ENCODE data around the gene MRM3.
"Not testable (repeated sequence)": the region's sequence is repeated elsewhere in the genome, so short reads cannot be mapped to it uniquely, and the experiment has no call there.

The MRM3 gene

DNA sequence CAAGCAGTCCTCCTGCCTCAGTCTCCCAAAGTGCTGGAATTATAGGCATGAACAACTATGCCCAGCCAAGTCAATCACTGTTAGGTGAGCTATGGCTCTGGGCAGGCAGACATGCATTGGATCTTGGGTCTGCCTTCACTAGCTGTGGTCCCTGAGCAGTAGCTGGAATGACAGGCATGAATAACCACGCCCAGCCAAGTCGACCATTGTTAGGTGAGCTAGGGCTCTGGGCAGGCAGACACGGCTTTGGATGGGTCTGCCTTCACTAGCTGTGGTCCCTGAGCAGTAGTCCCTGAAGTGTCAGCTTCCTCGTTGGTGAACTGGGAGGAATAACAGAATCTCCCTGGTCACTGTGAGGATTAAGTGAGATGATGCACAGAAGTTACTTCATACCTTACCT is 6.4 kb downstream of the MRM3 start:
- no peak overlapping the region for H3K27ac ChIP-seq
- TF ChIP-seq CTCF (conservative IDR thresholded peaks at IDR 0.05) (no peak), ZFX (IDR thresholded peaks at IDR 0.05) (no peak)

DNA sequence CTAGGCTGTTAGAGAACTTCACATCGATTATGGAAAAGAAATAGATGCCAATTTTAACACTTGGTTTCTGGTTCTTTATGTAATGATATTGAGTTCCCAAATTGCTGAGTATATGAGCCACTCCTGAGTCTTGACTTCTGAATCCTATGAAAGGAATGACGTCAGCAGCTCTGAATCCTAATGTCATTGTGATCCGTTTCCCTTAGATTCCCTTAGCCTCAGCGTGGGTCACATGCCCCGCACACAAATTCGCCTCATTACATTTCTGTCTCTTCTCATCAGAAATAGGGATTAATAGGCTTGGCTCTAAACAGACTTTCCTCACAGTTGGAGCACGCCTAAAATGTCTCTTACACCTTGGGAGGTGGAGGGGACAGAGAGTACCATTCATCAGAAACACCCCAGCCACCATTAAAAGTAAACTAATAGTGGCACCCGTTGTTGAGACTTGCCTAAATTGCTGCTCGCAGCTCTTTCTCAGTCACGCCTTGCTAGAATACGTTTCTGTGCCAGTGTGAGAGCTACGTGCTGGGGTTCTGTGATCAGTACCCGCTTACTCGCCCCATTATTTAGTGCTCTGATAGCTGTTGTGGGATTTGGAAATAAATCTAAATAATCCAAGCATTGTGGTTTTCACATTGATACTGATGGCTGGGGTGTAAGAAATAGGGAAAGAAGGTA is 7.1 kb downstream of the MRM3 start:
- no peak for TF ChIP-seq CTCF (conservative IDR thresholded peaks at IDR 0.05)
- no peak for TF ChIP-seq ZFX (IDR thresholded peaks at IDR 0.05)
- H3K27ac ChIP-seq: no peak overlapping the region

DNA sequence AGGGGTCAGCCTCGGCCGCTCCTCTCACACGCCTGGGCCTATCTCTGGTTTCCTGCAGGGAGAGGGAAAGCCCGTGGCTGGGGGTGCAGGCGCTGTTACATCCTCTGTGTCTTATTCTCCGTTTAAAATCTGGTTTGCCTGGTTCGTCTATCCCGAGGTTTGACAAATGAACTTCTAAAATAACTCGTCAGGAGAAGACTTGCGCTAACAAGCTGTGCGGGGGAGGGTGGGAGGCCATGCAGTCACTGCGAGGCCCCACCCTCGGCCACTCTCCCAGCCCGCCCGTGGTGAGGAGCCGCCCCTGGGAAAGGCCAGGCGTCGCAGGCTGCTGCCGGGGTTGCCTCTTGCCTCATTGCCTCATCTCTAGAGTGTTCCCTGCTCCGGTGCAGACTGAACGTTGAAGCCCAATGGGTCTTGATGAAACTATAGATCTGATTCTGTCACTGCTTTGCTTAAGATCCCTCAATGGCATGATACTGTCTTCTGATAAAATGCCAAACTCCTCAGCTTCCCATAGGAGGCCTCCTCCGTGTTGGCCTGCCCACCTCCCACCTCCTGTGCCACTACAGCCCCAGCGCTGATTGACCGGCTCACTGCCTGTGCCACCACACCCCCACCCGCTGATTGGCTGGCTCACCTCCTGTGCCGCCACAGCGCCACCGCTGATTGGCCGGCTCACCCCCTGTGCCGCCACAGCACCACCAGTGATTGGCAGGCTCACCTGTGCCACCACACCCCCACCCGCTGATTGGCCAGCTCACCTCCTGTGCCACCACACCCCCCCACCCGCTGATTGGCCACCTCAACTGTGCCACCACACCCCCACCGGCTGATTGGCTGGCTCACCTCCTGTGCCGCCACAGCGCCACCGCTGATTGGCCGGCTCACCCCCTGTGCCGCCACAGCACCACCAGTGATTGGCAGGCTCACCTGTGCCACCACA is 8.0 kb downstream of the MRM3 start:
- H3K27ac ChIP-seq: not testable (repeated sequence)

- H3K27ac ChIP-seq: not testable (repeated sequence)
These were observed 8.7 kb downstream of the MRM3 start for GRCh38 chr17:790874-791247.

- no peak overlapping the region for H3K27ac ChIP-seq
- TF ChIP-seq ZFX (IDR thresholded peaks at IDR 0.05) (no peak), CTCF (conservative IDR thresholded peaks at IDR 0.05) (no peak)
These were observed 9.7 kb downstream of the MRM3 start for GRCh38 chr17:791829-792228.

DNA sequence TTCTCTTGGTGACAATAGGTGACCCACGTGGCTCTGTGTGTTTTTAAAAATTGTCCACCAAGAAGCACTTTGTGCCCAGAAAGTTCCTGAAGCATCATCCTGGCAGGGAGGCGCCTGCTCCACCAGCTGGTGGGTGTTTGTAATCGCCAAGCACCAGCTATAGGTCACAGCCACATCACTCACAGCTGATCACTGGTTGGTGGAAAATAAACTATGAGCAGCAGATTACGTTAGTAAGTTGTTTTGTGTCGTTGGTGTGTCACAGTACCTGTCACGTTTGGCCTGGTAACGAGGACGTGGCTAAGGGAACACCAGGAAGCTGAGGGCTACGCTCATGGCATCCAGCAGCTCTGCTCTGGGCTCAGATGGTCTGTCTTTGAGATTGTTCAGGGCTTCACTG is 10.1 kb downstream of the MRM3 start:
- TF ChIP-seq CTCF (conservative IDR thresholded peaks at IDR 0.05): no peak
- TF ChIP-seq ZFX (IDR thresholded peaks at IDR 0.05): no peak
- no peak overlapping the region for H3K27ac ChIP-seq

DNA sequence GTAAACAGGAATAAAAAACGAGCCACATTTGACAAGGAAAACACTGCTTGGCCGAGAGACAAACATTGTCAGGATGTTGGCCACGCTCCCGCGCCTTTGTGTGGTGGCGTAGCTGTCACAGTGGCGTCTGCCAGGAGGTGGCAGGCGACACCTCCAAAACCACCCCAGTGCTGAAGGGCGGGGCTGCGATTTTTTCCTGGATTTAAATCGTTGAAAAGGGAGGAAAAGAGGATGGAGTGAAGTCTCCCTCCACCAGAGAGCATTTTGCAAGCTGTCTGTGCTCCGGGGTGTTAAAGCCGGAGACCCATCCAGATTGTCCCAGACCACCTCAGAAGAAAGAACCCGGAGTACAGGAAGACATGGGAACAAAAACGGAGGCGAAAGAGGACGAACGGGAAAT is 12.7 kb downstream of the MRM3 start:
- H3K27ac ChIP-seq: no peak overlapping the region; the same call in 1 of the 2 replicates
- TF ChIP-seq CTCF (conservative IDR thresholded peaks at IDR 0.05) (peak; percentile 93), ZFX (IDR thresholded peaks at IDR 0.05) (no peak)

GRCh38 chr17:795276-795675 is 13.1 kb downstream of the MRM3 start:
- no peak overlapping the region; the same call in 1 of the 2 replicates for H3K27ac ChIP-seq
- no peak for TF ChIP-seq CTCF (conservative IDR thresholded peaks at IDR 0.05)
- TF ChIP-seq ZFX (IDR thresholded peaks at IDR 0.05): no peak
